NCI-H1436 treated with DMSO at 0.1 percent for 48 hours (cell line): ENCODE results near the gene PDCL2.

Experiments used
- DNase-seq: peaks from one replicate; lab custom pipeline; 2025; lab: John Stamatoyannopoulos, UW

The PDCL2 gene

GRCh38 chr4:55538531-55538930, 53.5 kb downstream of the PDCL2 start:
- no peak for DNase-seq

- no peak for DNase-seq
These were observed 57.7 kb downstream of the PDCL2 start for GRCh38 chr4:55534306-55534705.

- no peak for DNase-seq
These were observed 61.4 kb downstream of the PDCL2 start for GRCh38 chr4:55530691-55531090.

GRCh38 chr4:55530167-55530566, 61.9 kb downstream of the PDCL2 start:
- DNase-seq = no peak

GRCh38 chr4:55528491-55528890, 63.6 kb downstream of the PDCL2 start:
- DNase-seq = no peak

- DNase-seq = no peak
These were observed 67.0 kb downstream of the PDCL2 start for GRCh38 chr4:55524844-55525571.

- DNase-seq = no peak
These were observed 73.6 kb downstream of the PDCL2 start for GRCh38 chr4:55518442-55518841.

GRCh38 chr4:55517526-55518229, 74.4 kb downstream of the PDCL2 start:
- no peak for DNase-seq

- DNase-seq = no peak
These were observed 79.0 kb downstream of the PDCL2 start for GRCh38 chr4:55512922-55513571.

GRCh38 chr4:55512077-55512476, 80.0 kb downstream of the PDCL2 start:
- no peak for DNase-seq

GRCh38 chr4:55510685-55511084, 81.4 kb downstream of the PDCL2 start:
- DNase-seq = no peak

GRCh38 chr4:55509266-55509665, 82.8 kb downstream of the PDCL2 start:
- no peak for DNase-seq

- no peak for DNase-seq
These were observed 84.4 kb downstream of the PDCL2 start for GRCh38 chr4:55507612-55508011.
